NCI-H510A treated with DMSO at 0.1 percent for 48 hours (cell line): ENCODE results near the gene KNOP1.

ENCODE experiments used
- DNase-seq: peaks from one replicate; lab custom pipeline; 2025; lab: John Stamatoyannopoulos, UW

The KNOP1 gene, protein sequence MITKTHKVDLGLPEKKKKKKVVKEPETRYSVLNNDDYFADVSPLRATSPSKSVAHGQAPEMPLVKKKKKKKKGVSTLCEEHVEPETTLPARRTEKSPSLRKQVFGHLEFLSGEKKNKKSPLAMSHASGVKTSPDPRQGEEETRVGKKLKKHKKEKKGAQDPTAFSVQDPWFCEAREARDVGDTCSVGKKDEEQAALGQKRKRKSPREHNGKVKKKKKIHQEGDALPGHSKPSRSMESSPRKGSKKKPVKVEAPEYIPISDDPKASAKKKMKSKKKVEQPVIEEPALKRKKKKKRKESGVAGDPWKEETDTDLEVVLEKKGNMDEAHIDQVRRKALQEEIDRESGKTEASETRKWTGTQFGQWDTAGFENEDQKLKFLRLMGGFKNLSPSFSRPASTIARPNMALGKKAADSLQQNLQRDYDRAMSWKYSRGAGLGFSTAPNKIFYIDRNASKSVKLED

GRCh38 chr16:19717741-19718623 is at the start of gene KNOP1, which contains the start of gene IQCK:
Gene KNOP1, minus strand, starts transcription at chr16:19718227. Its CDS starts 3,192 bp downstream, at chr16:19715035.
Gene IQCK, plus strand, starts transcription at chr16:19718271. Its CDS starts 36 bp downstream, at chr16:19718307.
- DNase-seq = peak; percentile 87

DNA sequence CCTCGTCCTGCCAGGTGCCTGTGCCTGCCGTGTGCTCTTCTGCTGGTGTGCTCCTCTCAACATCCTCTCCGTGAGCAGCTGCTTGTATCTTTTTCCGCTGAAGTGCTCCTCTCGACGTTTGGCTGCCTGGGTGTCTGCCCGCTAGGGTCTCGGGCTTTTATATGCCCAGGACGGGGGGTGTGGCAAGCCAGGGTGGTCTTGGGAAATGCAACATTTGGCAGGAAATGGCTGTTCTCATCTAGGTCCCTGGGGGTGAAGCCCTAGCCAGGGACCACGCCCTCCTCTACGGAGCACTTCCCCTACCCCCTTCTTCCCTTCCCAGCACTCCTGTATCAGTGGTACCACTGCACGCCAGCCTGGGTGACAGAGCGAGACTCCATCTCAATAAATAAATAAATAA is 49.5 kb upstream of the KNOP1 start:
- DNase-seq = no peak

DNA sequence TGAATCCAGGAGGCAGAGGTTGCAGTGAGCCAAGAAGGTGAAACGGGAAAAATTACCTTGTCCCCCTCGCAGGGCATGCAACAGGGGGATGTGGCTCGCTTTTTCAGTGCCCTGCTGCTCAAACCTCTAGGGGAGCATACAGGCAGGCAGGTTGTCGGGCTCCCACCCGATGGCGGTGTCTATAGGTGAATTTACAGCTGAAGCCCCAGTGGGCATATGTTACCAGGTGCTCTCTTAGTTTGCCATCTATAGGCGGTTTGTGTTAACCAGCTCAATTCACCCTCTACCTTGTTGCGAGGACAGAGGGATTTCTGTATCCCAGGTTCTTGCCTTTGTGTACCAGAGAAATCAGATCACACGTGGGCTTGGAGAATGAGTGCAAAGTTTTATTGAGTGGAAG is 49.0 kb upstream of the KNOP1 start:
- no peak for DNase-seq

- DNase-seq = no peak
Observed at GRCh38 chr16:19766554-19766884, 48.5 kb upstream of the KNOP1 start.

DNA sequence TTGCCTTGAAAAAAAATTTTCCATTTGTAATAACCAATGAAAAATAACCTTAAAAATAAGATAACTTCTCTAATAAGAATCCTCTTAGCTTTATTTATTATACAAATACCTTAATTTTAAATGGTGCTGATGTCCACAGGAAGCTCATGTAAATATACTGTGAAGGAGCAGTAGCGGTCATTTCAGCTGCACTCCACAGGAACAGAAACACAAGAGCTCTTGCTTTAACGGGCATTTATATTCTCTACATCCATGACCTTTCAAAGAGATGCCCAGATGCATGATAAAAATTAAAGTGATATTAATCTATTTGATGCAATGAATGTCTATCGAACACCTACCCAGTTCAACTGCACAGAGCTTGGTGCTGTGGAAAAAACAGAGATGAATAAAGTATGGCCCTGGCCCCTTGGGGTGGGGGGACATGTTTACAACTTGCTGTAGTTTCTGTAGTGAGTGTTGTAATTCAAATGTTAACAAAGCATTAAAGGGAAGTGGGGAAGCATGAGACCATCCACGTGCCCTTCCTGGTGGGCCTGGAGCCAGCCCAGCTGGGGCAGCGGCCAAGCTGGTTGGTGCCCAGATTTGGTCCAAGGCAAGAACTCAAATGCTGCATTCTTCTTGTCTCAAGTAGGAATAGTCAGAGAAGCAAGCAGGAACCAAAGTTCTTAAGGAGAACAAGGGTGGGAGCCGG is 48.0 kb upstream of the KNOP1 start:
- DNase-seq = no peak

DNA sequence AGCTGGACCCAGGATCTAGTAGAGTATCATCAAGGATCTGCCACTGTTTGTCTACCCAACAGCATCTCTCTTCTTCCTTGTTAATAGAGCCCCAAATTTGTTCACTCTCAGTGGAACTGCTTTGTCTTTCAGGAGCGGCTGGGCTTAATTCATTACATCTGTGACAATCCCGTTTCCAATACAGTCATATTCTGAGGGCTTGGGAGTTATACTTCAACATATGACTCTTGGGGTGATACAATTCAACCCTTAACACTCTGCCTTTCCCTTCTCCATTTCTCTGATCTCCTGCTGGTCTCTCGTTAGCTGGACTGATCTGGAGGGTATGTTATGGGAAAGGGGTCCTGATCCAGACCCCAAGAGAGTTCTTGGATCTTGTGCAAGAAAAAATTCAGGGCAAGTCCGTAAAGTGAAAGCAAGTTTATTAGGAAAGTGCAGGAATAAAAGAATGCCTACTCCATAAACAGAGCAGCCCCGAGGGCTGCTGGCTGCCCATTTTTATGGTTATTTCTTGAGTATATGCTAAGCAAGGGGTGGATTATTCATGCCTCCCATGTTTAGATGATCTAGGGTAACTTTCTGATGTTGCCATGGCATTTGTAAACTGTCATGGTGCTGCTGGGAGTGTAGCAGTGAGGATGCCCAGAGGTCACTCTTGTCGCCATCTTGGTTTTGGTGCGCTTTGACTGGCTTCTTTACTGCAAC is 42.5 kb upstream of the KNOP1 start:
- DNase-seq = no peak

- no peak for DNase-seq
Observed at GRCh38 chr16:19757762-19758595, 40.0 kb upstream of the KNOP1 start.

DNA sequence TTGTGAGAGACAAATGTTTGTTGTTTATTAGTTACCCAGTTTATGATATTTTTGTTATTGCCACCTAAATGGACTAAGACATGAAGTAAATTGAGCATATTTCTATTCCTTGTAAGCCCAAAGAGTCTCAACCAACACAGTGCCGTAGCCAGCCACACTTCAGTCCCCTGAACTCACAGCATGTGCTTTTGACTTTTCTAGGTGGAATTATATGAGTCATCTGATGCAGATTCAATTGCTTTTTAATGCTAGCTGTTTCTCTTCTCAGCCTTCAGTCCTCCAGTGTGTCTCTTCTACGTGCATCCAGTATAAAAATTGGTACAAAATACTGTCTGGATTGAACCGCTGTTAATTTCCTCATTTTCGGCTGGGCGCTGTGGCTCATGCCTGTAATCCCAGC is 39.0 kb upstream of the KNOP1 start:
- DNase-seq = no peak

GRCh38 chr16:19755268-19755667 is 37.2 kb upstream of the KNOP1 start:
- DNase-seq = no peak

GRCh38 chr16:19754644-19755036 is 36.6 kb upstream of the KNOP1 start:
- DNase-seq = no peak

GRCh38 chr16:19753815-19754643 is 36.0 kb upstream of the KNOP1 start:
- no peak for DNase-seq

GRCh38 chr16:19751478-19752385 is 33.7 kb upstream of the KNOP1 start:
- no peak for DNase-seq

DNA sequence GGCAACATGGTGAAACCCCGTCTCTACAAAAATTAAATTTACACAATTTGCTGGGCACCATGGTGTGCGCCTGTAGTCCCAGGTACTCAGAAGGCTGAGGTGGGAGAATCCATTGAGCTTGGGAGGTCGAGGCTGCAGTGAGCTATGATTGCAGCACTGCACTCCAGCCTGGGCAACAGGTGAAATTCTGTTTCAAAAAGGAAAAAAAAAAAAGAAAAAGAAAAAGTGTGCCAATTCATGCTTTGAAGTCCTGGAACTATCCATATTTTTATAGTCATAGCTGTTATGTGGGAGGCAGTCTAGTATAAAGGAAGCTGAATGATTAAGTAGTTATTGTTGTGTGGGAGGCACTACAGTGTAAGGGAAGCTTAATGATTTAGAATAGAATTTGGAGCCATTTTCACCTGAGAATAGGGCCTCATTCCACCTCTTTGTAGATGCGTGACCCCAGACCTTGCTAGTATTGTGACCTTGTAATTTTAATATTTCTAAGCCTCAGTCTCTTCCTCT is 31.6 kb upstream of the KNOP1 start:
- DNase-seq = no peak

DNA sequence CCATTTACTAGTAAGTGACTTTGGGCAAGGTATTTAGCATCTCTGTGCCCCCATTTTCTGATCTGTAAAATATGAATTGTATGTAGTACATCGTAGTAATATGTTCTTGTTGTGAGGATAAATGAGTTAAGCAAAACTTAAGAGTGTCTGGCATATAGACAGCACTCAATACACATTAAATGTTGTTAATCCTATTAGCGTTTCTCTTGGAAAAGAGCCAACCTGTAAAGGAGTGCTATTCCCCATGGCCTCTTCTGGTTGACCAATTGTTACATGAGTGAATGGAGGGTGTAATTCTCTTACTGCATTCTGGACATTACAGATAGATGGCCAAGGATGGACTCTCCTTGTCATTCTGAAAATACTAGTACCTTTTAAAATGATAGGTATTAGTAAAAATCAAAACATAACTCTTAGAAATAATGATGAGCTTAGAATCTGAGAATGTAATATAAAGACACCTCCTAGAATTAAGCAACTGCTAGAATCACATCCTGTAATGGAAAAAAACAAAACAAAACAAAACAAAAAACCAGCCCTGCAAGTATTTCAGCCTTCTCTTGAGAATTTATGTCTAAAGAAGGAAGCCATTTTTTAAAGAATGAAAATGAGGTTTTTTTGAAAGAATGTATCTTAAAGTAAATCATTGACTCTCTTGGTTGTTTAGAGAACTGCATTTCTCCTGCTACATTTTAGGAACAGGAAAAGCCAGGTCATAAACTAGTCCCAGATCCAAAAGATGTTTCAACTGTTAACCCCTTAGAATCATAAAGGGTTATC is 30.6 kb upstream of the KNOP1 start:
- DNase-seq = peak; percentile 46

GRCh38 chr16:19746561-19746960 is 28.5 kb upstream of the KNOP1 start:
- no peak for DNase-seq

GRCh38 chr16:19745286-19746010 is 27.4 kb upstream of the KNOP1 start:
- no peak for DNase-seq

DNA sequence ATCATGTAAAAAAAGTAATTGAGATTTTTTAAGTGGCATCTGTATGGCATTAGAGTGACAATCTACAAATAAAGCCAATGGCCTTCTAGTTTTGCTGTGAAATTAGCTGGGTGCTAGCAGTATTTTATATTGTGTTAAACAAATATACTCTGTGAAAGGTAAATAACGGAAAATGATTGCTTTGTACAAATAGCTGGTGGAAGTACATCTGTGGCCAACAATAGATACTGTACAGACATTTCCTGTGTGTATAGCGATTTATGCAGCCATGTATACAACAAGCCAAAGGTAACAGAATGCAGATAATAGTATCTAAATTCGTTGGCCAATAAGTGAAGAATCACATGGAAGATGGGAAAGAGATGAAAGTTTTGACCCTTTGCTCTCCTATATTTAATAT is 26.6 kb upstream of the KNOP1 start:
- DNase-seq = peak; percentile 24
